Epithelial cell of prostate (primary cell): ENCODE measurements around the gene ZFC3H1.
A peak's percentile ranks its signal among the peaks of the same experiment; 100 is the strongest.

ENCODE experiments used
- DNase-seq: peaks from one replicate; pipeline ENCODE4 v3.0.0-alpha.2; 2011; ENCODE audit warnings: low read depth, low spot score
- H3K27ac ChIP-seq: fragments of 450-650 bp; 2 replicates; pipeline ENCODE4 v1.5.1; 2017; ENCODE audit warnings: mild to moderate bottlenecking

The ZFC3H1 gene

GRCh38 chr12:71683633-71684032, 20.0 kb upstream of the ZFC3H1 start:
- H3K27ac ChIP-seq = peak overlapping the region; percentile 84
- no peak for DNase-seq

GRCh38 chr12:71682466-71682865, 18.8 kb upstream of the ZFC3H1 start:
- no peak for DNase-seq
- peak overlapping the region; percentile 84 for H3K27ac ChIP-seq

GRCh38 chr12:71671816-71672215, 8.2 kb upstream of the ZFC3H1 start:
- no peak overlapping the region for H3K27ac ChIP-seq
- no peak for DNase-seq

- no peak for DNase-seq
- H3K27ac ChIP-seq = no peak overlapping the region
Measured at GRCh38 chr12:71671311-71671710, 7.7 kb upstream of the ZFC3H1 start.

GRCh38 chr12:71666259-71666658, 2.6 kb upstream of the ZFC3H1 start:
- no peak overlapping the region for H3K27ac ChIP-seq
- DNase-seq = no peak

- peak overlapping the region; percentile 97 for H3K27ac ChIP-seq
- DNase-seq = no peak
Measured at GRCh38 chr12:71665090-71665463, 1.4 kb upstream of the ZFC3H1 start.

- H3K27ac ChIP-seq = peak overlapping the region; percentile 97
- no peak for DNase-seq
Measured at GRCh38 chr12:71664411-71665089, 902 bp upstream of the ZFC3H1 start.

GRCh38 chr12:71662849-71663560, 643 bp downstream of the ZFC3H1 start:
- no peak for DNase-seq
- peak overlapping the region; percentile 97 for H3K27ac ChIP-seq

GRCh38 chr12:71661977-71662530, 1.6 kb downstream of the ZFC3H1 start:
- H3K27ac ChIP-seq = peak overlapping the region; percentile 97
- no peak for DNase-seq

- no peak for DNase-seq
- H3K27ac ChIP-seq = no peak overlapping the region
Measured at GRCh38 chr12:71656740-71657139, 6.9 kb downstream of the ZFC3H1 start.

- DNase-seq = no peak
- H3K27ac ChIP-seq = no peak overlapping the region
Measured at GRCh38 chr12:71655907-71656306, 7.7 kb downstream of the ZFC3H1 start.

- H3K27ac ChIP-seq = no peak overlapping the region
- no peak for DNase-seq
Measured at GRCh38 chr12:71655495-71655894, 8.2 kb downstream of the ZFC3H1 start.

- H3K27ac ChIP-seq = no peak overlapping the region
- no peak for DNase-seq
Measured at GRCh38 chr12:71654200-71654599, 9.4 kb downstream of the ZFC3H1 start.

- no peak for DNase-seq
- no peak overlapping the region for H3K27ac ChIP-seq
Measured at GRCh38 chr12:71653137-71653536, 10.5 kb downstream of the ZFC3H1 start.

- no peak for DNase-seq
- H3K27ac ChIP-seq = no peak overlapping the region
Measured at GRCh38 chr12:71652656-71653055, 11.0 kb downstream of the ZFC3H1 start.

GRCh38 chr12:71649401-71649800, 14.2 kb downstream of the ZFC3H1 start:
- DNase-seq = no peak
- no peak overlapping the region for H3K27ac ChIP-seq

- DNase-seq = no peak
- peak overlapping the region; percentile 14 for H3K27ac ChIP-seq
Measured at GRCh38 chr12:71648537-71648936, 15.1 kb downstream of the ZFC3H1 start.

GRCh38 chr12:71646512-71646911, 17.1 kb downstream of the ZFC3H1 start:
- no peak for DNase-seq
- H3K27ac ChIP-seq = no peak overlapping the region

- no peak overlapping the region for H3K27ac ChIP-seq
- DNase-seq = no peak
Measured at GRCh38 chr12:71645268-71645667, 18.4 kb downstream of the ZFC3H1 start.

- no peak for DNase-seq
- no peak overlapping the region for H3K27ac ChIP-seq
Measured at GRCh38 chr12:71642264-71642663, 21.4 kb downstream of the ZFC3H1 start.

GRCh38 chr12:71641390-71641789, 22.3 kb downstream of the ZFC3H1 start:
- no peak for DNase-seq
- H3K27ac ChIP-seq = no peak overlapping the region

GRCh38 chr12:71640316-71640715, 23.3 kb downstream of the ZFC3H1 start:
- peak overlapping the region; percentile 3 for H3K27ac ChIP-seq
- no peak for DNase-seq
